22Rv1 (cell line): Measurements from ENCODE around the gene FBF1.

ENCODE experiments used
- CTCF ChIP-seq: fragments of 450-650 bp; IDR thresholded peaks from 2 replicates; pipeline ENCODE4 v1.5.1; 2017; ENCODE audit warnings: mild to moderate bottlenecking
- ZFX ChIP-seq: fragments of 450-650 bp; IDR thresholded peaks from 2 replicates; pipeline ENCODE4 v1.6.1; 2017; ENCODE audit warnings: antibody characterized with exemption, borderline replicate concordance

- TF ChIP-seq CTCF (0 out of 2 replicates have a peak, but pooled peaks have one; percentile 6), ZFX (no peak)
These were observed 45.3 kb downstream of the FBF1 start for GRCh38 chr17:75895370-75896155.
